Urinary bladder (tissue), 4 donors: ENCODE data around the gene HDAC7. TPM values are rescaled to one million over a fixed set of nuclear protein-coding genes. Genes with fewer than 3 reads are reported as not detected.

Source experiments
- DNase-seq: peaks from one replicate; pipeline ENCODE4 v3.0.0-alpha.2; 2015; ENCODE audit errors: extremely low spot score
- H3K27ac ChIP-seq: one replicate; pipeline ENCODE4 v1.5.1; 2013; ENCODE audit warnings: low read depth, mild to moderate bottlenecking, moderate library complexity
- H3K36me3 ChIP-seq: one replicate; pipeline ENCODE4 v1.6.1; 2013; ENCODE audit warnings: mild to moderate bottlenecking, moderate library complexity; ENCODE audit not compliant: insufficient read depth
- H3K4me1 ChIP-seq: one replicate; pipeline ENCODE4 v1.6.1; 2013; ENCODE audit warnings: mild to moderate bottlenecking, moderate library complexity; ENCODE audit not compliant: insufficient read depth
- H3K4me3 ChIP-seq: one replicate; pipeline ENCODE4 v1.5.1; 2013; ENCODE audit warnings: low read depth, low read length
- WGBS: extraction: QIAGEN DNeasy Blood & Tissue Kit; methylation state at CpG from one replicate; pipeline ENCODE4 v1.1.7; 2013; 5-methylcytosine and 5-hydroxymethylcytosine counted together
- polyA plus RNA-seq: library from polyadenylated mRNA; stranded (reverse); fragments of 200-250 nt; gene quantifications from one replicate; pipeline ENCODE4 v1.2.3, GENCODE V29; 2013
- total RNA-seq: library from RNA; depleted of rRNA; stranded (reverse); fragments of >200 nt; gene quantifications from one replicate; pipeline ENCODE4 v1.2.3, GENCODE V29; 2014
- donor health status: healthy with polysubstance abuse.
- donor health status: healthy.

Gene HDAC7
- total and polyA plus RNA-seq, 2 donors, result 26.8 to 92.4 TPM

DNA sequence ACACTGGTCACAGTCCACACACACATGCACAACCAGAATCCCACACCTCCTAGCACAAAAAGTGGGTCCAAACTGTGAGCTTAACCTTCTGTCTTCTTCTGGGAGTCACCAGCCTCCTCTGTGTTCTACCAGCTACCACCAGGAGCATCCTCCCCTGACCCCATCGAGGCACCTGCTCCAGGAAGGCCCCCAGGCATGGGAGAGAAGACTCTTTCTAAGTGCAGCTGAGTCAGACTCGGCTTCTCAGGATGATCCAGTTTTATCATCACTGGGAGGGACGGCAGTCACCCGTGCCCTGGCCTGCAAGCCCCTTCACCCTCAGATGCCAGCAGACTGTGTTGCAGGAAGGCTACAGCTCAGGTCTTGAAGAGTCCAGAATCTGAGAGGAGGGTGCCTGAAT lies 86.6 kb downstream of the HDAC7 start:
- DNase-seq, result no peak

More for the DNA sequence above, 86.6 kb downstream of the HDAC7 start:
- H3K36me3 ChIP-seq, result no peaks in the 10 kb centered on the region
- 87% methylated on average over 4 of the region's 4 CpGs for WGBS
- no peak overlapping the region for H3K27ac ChIP-seq
- no peak overlapping the region for H3K4me3 ChIP-seq
- H3K4me1 ChIP-seq, result no peaks in the 10 kb centered on the region

Other genes starting within 250 kb of the HDAC7 start
- gene RPAP3, start 113.9 kb downstream of the HDAC7 start, total RNA-seq, result 29.4 TPM
- gene RPAP3, start 113.9 kb downstream of the HDAC7 start, polyA plus RNA-seq, result 15.5 TPM
- gene ENDOU, start 94.4 kb downstream of the HDAC7 start, total RNA-seq, result not detected
- gene ENDOU, start 94.4 kb downstream of the HDAC7 start, polyA plus RNA-seq, result 1.4 TPM
- gene RAPGEF3, start 61.0 kb downstream of the HDAC7 start, total RNA-seq, result 17.2 TPM
- gene RAPGEF3, start 61.0 kb downstream of the HDAC7 start, polyA plus RNA-seq, result 38.7 TPM
- gene SLC48A1, start 46.7 kb downstream of the HDAC7 start, total RNA-seq, result 8.6 TPM
- gene SLC48A1, start 46.7 kb downstream of the HDAC7 start, polyA plus RNA-seq, result 31.1 TPM
- gene VDR, start 85.1 kb upstream of the HDAC7 start, total RNA-seq, result 0.79 TPM
- gene VDR, start 85.1 kb upstream of the HDAC7 start, polyA plus RNA-seq, result 3.7 TPM
- gene TMEM106C, start 143.7 kb upstream of the HDAC7 start, total RNA-seq, result 89.8 TPM
- gene TMEM106C, start 143.7 kb upstream of the HDAC7 start, polyA plus RNA-seq, result 35.7 TPM
- 2.3 TPM for gene COL2A1, start 184.6 kb upstream of the HDAC7 start, total RNA-seq
- not detected for gene COL2A1, start 184.6 kb upstream of the HDAC7 start, polyA plus RNA-seq